GM18511 (cell line): Measurements from ENCODE around the gene BTBD9.

Source experiments
- ATAC-seq: cut with Tn5 transposase; IDR thresholded peaks from one replicate; pipeline ENCODE4 v1.9.1; 2021; ENCODE audit warnings: mild to moderate bottlenecking, moderate library complexity; ENCODE audit not compliant: unreplicated experiment

The BTBD9 gene

GRCh38 chr6:38158762-38159350 lies 480.9 kb downstream of the BTBD9 start:
- no peak for ATAC-seq

- ATAC-seq = no peak
These were observed 481.8 kb downstream of the BTBD9 start for GRCh38 chr6:38157905-38158304.

- no peak for ATAC-seq
These were observed 482.7 kb downstream of the BTBD9 start for GRCh38 chr6:38156818-38157565.

- ATAC-seq = no peak
These were observed 484.0 kb downstream of the BTBD9 start for GRCh38 chr6:38155621-38156204.

GRCh38 chr6:38155144-38155543 lies 484.6 kb downstream of the BTBD9 start:
- no peak for ATAC-seq

- ATAC-seq = no peak
These were observed 485.0 kb downstream of the BTBD9 start for GRCh38 chr6:38154731-38155130.

GRCh38 chr6:38153798-38154345 lies 485.9 kb downstream of the BTBD9 start:
- no peak for ATAC-seq

- no peak for ATAC-seq
These were observed 486.5 kb downstream of the BTBD9 start for GRCh38 chr6:38153076-38153797.

- ATAC-seq = no peak
These were observed 487.1 kb downstream of the BTBD9 start for GRCh38 chr6:38152620-38153019.

GRCh38 chr6:38151580-38152500 lies 487.9 kb downstream of the BTBD9 start:
- ATAC-seq = no peak

- ATAC-seq = no peak
These were observed 488.9 kb downstream of the BTBD9 start for GRCh38 chr6:38150681-38151296.

GRCh38 chr6:38150021-38150420 lies 489.7 kb downstream of the BTBD9 start:
- no peak for ATAC-seq

GRCh38 chr6:38149531-38149930 lies 490.2 kb downstream of the BTBD9 start:
- no peak for ATAC-seq

- ATAC-seq = no peak
These were observed 491.1 kb downstream of the BTBD9 start for GRCh38 chr6:38148606-38149005.

- no peak for ATAC-seq
These were observed 493.0 kb downstream of the BTBD9 start for GRCh38 chr6:38146734-38147027.

GRCh38 chr6:38146021-38146733 lies 493.6 kb downstream of the BTBD9 start:
- no peak for ATAC-seq

- ATAC-seq = no peak
These were observed 495.3 kb downstream of the BTBD9 start for GRCh38 chr6:38144365-38144945.

- ATAC-seq = no peak
These were observed 496.3 kb downstream of the BTBD9 start for GRCh38 chr6:38143191-38144150.
